PC-3 (cell line): Measurements from ENCODE around the gene RAB26. TPM values are rescaled to one million over a fixed set of nuclear protein-coding genes. Genes with fewer than 3 reads are reported as not detected.
"Not testable (repeated sequence)": the region's sequence is repeated elsewhere in the genome, so short reads cannot be mapped to it uniquely, and the experiment has no call there.

ENCODE experiments used
- ATAC-seq: fragments of 200-7000 bp; cut with Tn5 transposase; 2 replicates; pipeline ENCODE4 v1.9.1; 2020; ENCODE audit warnings: mild to moderate bottlenecking, moderate library complexity
- Bru-seq: library from RNA; stranded (reverse); fragments of 400-500 nt; gene quantifications from one replicate; lab custom pipeline; 2021; lab: Mats Ljungman, UMichigan
- BruChase-seq, 2 experiments: library from RNA; stranded (reverse); fragments of 400-500 nt; gene quantifications; one replicate each; lab custom pipeline; 2021; lab: Mats Ljungman, UMichigan
- BruUV-seq: library from RNA; stranded (reverse); fragments of 400-500 nt; replicated peaks from 2 replicates; lab custom pipeline; 2021; lab: Mats Ljungman, UMichigan
- CTCF ChIA-PET: fragments of 300-600 bp; sonication (Branson Sonifier 250); formaldehyde crosslinking; loops from one replicate; lab custom pipeline; 2022; ENCODE audit warnings: antibody characterized with exemption; lab: Charles Lee
- POLR2A ChIA-PET: fragments of 300-600 bp; sonication (Branson Sonifier 250); formaldehyde crosslinking; loops from one replicate; lab custom pipeline; 2022; ENCODE audit warnings: antibody characterized with exemption; ENCODE audit not compliant: unreplicated experiment; lab: Charles Lee
- DNase-seq: peaks from one replicate; pipeline ENCODE4 v3.0.0-alpha.2; 2015
- H2AFZ ChIP-seq: fragments of 300-600 bp; sonication (generic); 2 replicates; pipeline ENCODE4 v1.6.0; 2016; ENCODE audit warnings: antibody characterized with exemption, low read length
- H3F3A ChIP-seq: fragments of 300-600 bp; sonication (generic); one replicate; pipeline ENCODE4 v1.6.0; 2017; ENCODE audit warnings: antibody characterized with exemption, low read length, control low read depth, mild to moderate bottlenecking; ENCODE audit not compliant: unreplicated experiment
- H3K27ac ChIP-seq: fragments of 300-600 bp; sonication (generic); 2 replicates; pipeline ENCODE4 v1.5.1; 2016; ENCODE audit warnings: mild to moderate bottlenecking, low read length
- H3K27me3 ChIP-seq: fragments of 300-600 bp; sonication (generic); 2 replicates; pipeline ENCODE4 v1.6.1; 2016; ENCODE audit warnings: low read length, mixed read lengths
- H3K36me3 ChIP-seq: fragments of 300-600 bp; sonication (generic); 2 replicates; pipeline ENCODE4 v1.6.1; 2016; ENCODE audit warnings: low read depth, mixed run types, low read length, mixed read lengths
- H3K4me1 ChIP-seq: fragments of 300-600 bp; sonication (generic); 2 replicates; pipeline ENCODE4 v1.5.1; 2016; ENCODE audit warnings: low read length; ENCODE audit not compliant: insufficient read depth
- H3K4me2 ChIP-seq: fragments of 300-600 bp; sonication (generic); 2 replicates; pipeline ENCODE4 v1.6.0; 2016; ENCODE audit warnings: low read length
- H3K4me3 ChIP-seq: fragments of 300-600 bp; sonication (generic); 2 replicates; pipeline ENCODE4 v1.5.1; 2016; ENCODE audit warnings: mild to moderate bottlenecking, low read length, mixed read lengths
- H3K79me2 ChIP-seq: fragments of 300-600 bp; sonication (generic); 2 replicates; pipeline ENCODE4 v1.6.1; 2017; ENCODE audit warnings: low read length, mixed read lengths
- H3K9ac ChIP-seq: fragments of 300-600 bp; sonication (generic); 2 replicates; pipeline ENCODE4 v1.6.0; 2016; ENCODE audit warnings: mild to moderate bottlenecking, low read length
- H3K9me2 ChIP-seq: fragments of 300-600 bp; sonication (generic); replicated peaks from 2 replicates; pipeline ENCODE4 v1.6.1; 2016; ENCODE audit warnings: mixed run types, low read length, mixed read lengths
- H3K9me3 ChIP-seq: fragments of 300-600 bp; sonication (generic); 2 replicates; pipeline ENCODE4 v1.6.1; 2016; ENCODE audit warnings: low read length, mixed read lengths
- H4K20me1 ChIP-seq: fragments of 300-600 bp; sonication (generic); 2 replicates; pipeline ENCODE4 v1.6.1; 2016; ENCODE audit warnings: low read length, mixed read lengths
- CTCF ChIP-seq: fragments of 300-600 bp; sonication (generic); conservative IDR thresholded peaks from 2 replicates; pipeline ENCODE4 v1.5.1; 2017; ENCODE audit warnings: antibody characterized with exemption, low read depth, mild to moderate bottlenecking, low read length
- EZH2 ChIP-seq: fragments of 300-600 bp; sonication (generic); IDR thresholded peaks from one replicate; pipeline ENCODE4 v1.6.1; 2017; ENCODE audit warnings: antibody characterized with exemption, mild to moderate bottlenecking, low read length; ENCODE audit not compliant: unreplicated experiment
- EZH2phosphoT487 ChIP-seq: fragments of 300-600 bp; sonication (generic); IDR thresholded peaks from 2 replicates; pipeline ENCODE4 v1.6.1; 2018; ENCODE audit warnings: mild to moderate bottlenecking, antibody characterized with exemption, low read length, borderline replicate concordance
- intact Hi-C: fragments of 100-400 bp; cut with micrococcal nuclease; formaldehyde crosslinking; loops from 2 replicates; pipeline ENCODE4 v1.9.0; 2023
- long read RNA-seq: library from polyadenylated mRNA; unstranded; transcript quantifications from one replicate; pipeline ENCODE4 v2.0.0, GENCODE V29; 2021; ENCODE audit not compliant: unreplicated experiment
- total RNA-seq: library from RNA; depleted of rRNA; stranded (reverse); fragments of >200 nt; gene quantifications from 2 replicates; pipeline ENCODE4 v1.2.3, GENCODE V29; 2014; rRNA removed

Gene RAB26
- total RNA-seq (4.6 and 5.6 TPM in 2 replicates), Bru-seq, nascent RNA (percentile 40 among the genes with signal in this experiment), BruChase-seq, experiment 1, labeled RNA remaining after a 6-hour chase (percentile 34 among the genes with signal in this experiment), BruChase-seq, experiment 2, labeled RNA remaining after a 2-hour chase (percentile 46 among the genes with signal in this experiment)
- long read RNA-seq, transcript RAB26-201 (9 exons, 1,675 nt) = major isoform, 16 of 64 reads
- long read RNA-seq, transcript RAB26-204 (8 exons, 1,720 nt) = minor isoform, 12 of 64 reads
- long read RNA-seq, partial matches to known transcripts = 5 of 64 reads
- long read RNA-seq, other reads (novel, unspliced or antisense) = 31 of 64 reads

DNA sequence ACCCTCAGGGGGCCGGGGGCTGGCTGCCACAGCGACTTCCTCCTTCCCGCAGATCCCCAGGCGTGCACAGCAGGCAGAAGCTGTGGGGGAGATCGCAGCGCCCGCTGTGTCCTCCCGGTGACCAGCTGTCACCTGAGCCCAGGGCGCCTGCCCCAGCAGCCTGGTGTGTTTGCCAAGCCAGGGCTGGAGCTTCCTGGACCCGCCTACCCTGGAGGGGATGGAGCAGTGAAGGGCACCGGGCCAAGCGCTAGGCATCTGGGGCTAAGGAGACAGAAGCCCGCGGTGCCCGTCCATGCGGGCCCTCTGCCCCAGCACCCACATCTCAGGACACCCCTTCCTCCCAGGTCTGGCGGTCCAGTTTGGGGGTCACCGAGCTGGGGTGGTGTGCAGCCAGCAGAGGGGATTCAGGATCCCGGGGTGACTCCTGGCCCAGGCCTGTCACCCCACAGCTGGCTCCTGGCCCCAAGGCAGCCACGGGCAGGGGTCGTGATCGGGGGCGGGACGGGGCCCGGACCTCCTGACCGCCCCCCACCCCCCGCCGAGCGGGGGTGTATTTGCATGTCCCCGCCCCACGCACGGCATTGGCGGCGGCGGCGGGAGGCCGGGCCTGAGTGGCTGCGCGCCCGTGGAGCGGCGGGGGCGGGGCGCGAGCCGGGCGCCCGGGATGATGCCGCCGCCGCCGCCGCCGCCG, at the start of gene RAB26:
Gene RAB26, plus strand, starts transcription at position 645 of the 691 bp plus-strand sequence. CDS start 159 bp downstream, outside the sequence.
- Histone ChIP-seq H2AFZ (peak within 1 kb of the TSS; percentile 54; the same call in 1 of the 2 replicates), H3K9me3 (no peaks in the 10 kb centered on the region), H3K36me3 (peaks cover 3% of the 10 kb centered on the region; the same call in 1 of the 2 replicates), H3K27ac (peak within 1 kb of the TSS; percentile 40; the same call in 1 of the 2 replicates), H3K4me3 (peak within 1 kb of the TSS; percentile 67), H3F3A (peaks cover 18% of the 10 kb centered on the region), H3K27me3 (no peaks in the 10 kb centered on the region), H4K20me1 (peaks cover 23% of the 10 kb centered on the region), H3K79me2 (peaks cover 9% of the 10 kb centered on the region), H3K9me2 (no peaks in the 10 kb centered on the region), H3K9ac (peak within 1 kb of the TSS; percentile 29; the same call in 1 of the 2 replicates), H3K4me1 (peaks cover 26% of the 10 kb centered on the region), H3K4me2 (peak within 1 kb of the TSS; percentile 100)
- DNase-seq (peak; percentile 85), ATAC-seq (peak; percentile 70)
- intact Hi-C loops = no loop called here
- no TSS peak for BruUV-seq
- no peak for TF ChIP-seq EZH2
- TF ChIP-seq CTCF = no peak
- TF ChIP-seq EZH2phosphoT487 = no peak
- CTCF ChIA-PET = no interaction called here
- POLR2A ChIA-PET = no interaction called here

DNA sequence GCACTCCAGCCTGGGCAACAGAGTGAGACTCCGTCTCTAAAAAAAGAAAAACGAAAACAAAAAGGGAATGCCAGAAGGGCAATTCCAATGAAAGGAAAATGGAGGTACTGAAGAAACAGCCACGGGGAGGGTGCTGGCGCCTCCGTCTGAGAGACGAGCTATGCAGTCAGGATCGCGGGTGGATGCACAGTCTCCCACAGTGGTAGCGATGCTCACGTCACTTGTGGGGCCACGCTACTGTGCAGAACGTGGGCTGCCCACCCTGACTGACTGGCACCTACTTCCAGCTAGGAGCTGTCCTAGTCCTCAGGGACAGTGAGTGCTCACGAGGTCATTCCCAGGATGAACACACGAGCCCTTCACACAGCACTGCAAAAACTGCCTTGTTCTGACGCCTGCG, 46.8 kb upstream of the RAB26 start:
- BruUV-seq, H3K9me3 ChIP-seq, H3K4me3 ChIP-seq, intact Hi-C loops, H4K20me1 ChIP-seq, DNase-seq, H3K36me3 ChIP-seq, H3K4me2 ChIP-seq, CTCF ChIA-PET, H2AFZ ChIP-seq, POLR2A ChIA-PET, H3K27me3 ChIP-seq, H3K4me1 ChIP-seq, H3F3A ChIP-seq, H3K9me2 ChIP-seq, H3K27ac ChIP-seq, ATAC-seq, H3K9ac ChIP-seq, H3K79me2 ChIP-seq: not testable (repeated sequence)

- H3K27me3 ChIP-seq = no peaks in the 10 kb centered on the region
- H3K4me3 ChIP-seq = no peak overlapping the region
- intact Hi-C loops = no loop called here
- no peak overlapping the region for H3K9ac ChIP-seq
- H3K27ac ChIP-seq = no peak overlapping the region
- H3K9me2 ChIP-seq = no peaks in the 10 kb centered on the region
- no peak overlapping the region for H3K4me2 ChIP-seq
- H3K79me2 ChIP-seq = no peaks in the 10 kb centered on the region
- H3K36me3 ChIP-seq = no peaks in the 10 kb centered on the region
- no peaks in the 10 kb centered on the region for H3K9me3 ChIP-seq
- BruUV-seq = no TSS peak
- no peak for DNase-seq
- H3K4me1 ChIP-seq = no peaks in the 10 kb centered on the region
- H2AFZ ChIP-seq = no peak overlapping the region
- no peaks in the 10 kb centered on the region for H3F3A ChIP-seq
- ATAC-seq = no peak
- ChIA-PET POLR2A (no interaction called here), CTCF (no interaction called here)
- H4K20me1 ChIP-seq = no peaks in the 10 kb centered on the region
- no peak for TF ChIP-seq CTCF
- TF ChIP-seq EZH2 = no peak
- no peak for TF ChIP-seq EZH2phosphoT487
These were observed 46.0 kb upstream of the RAB26 start for GRCh38 chr16:2102471-2102870.

DNA sequence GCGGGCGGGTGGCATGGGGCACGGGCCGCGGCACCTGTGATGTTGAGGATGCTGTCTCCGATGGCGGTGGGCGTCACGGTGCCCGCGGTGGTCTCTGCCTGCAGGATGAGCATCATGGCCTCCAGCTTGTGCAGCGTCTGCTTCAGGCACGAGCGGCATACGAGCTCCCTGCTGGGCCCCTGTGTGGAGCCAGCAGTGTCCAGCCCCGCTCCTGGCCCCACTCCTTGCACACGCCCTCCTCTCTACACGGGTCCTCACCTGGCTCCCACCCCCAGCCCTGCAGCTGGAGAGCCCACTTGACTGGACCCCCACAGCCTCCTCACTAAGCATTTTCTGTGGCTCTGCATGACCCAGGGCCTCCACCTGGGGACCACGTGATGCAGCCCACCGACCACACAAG, 44.0 kb upstream of the RAB26 start:
- DNase-seq, H3K36me3 ChIP-seq, BruUV-seq, H3K27me3 ChIP-seq, H3F3A ChIP-seq, H3K27ac ChIP-seq, POLR2A ChIA-PET, intact Hi-C loops, H3K9me2 ChIP-seq, H2AFZ ChIP-seq, H3K4me3 ChIP-seq, H4K20me1 ChIP-seq, H3K4me1 ChIP-seq, ATAC-seq, H3K79me2 ChIP-seq, H3K4me2 ChIP-seq, H3K9me3 ChIP-seq, H3K9ac ChIP-seq, CTCF ChIA-PET: not testable (repeated sequence)
